K562 (cell line): ENCODE data around the gene DYNC1I1. TPM values are rescaled to one million over a fixed set of nuclear protein-coding genes. Genes with fewer than 3 reads are reported as not detected.

Source experiments
- ATAC-seq: fragments of 200-7000 bp; cut with Tn5 transposase; 3 replicates; pipeline ENCODE4 v1.9.1; 2020; ENCODE audit warnings: moderate library complexity
- BruUV-seq: library from RNA; stranded (reverse); fragments of 400-500 nt; replicated peaks from 2 replicates; lab custom pipeline; 2021; lab: Mats Ljungman, UMichigan
- CTCF ChIA-PET: fragments of 300-600 bp; formaldehyde crosslinking; extraction: SDS; loops from one replicate; lab custom pipeline; 2021; ENCODE audit warnings: low intra/inter-chr PET ratio; lab: Yijun Ruan, JAX
- POLR2A ChIA-PET: fragments of 300-600, 350-650 bp; sonication (Branson Sonifier 250); formaldehyde crosslinking; extraction: SDS; loops from one replicate; lab custom pipeline; 2021; ENCODE audit warnings: antibody characterized with exemption, inconsistent platforms; lab: Yijun Ruan, JAX
- DNase-seq, 4 experiments: peaks; one replicate each; pipeline versions ENCODE4 v3.0.0 to v3.0.0-alpha.2; 2011 to 2018; ENCODE audit warnings: low spot score in 3 of 4, mixed read lengths in 3 of 4; ENCODE audit errors: extremely low read depth in 1 of 4
- FAIRE-seq: peaks from 2 replicates; lab custom pipeline; 2011; peaks lifted over from hg19 to GRCh38; lab: Jason Lieb, UNC
- H2AFZ ChIP-seq: 2 replicates; pipeline ENCODE4 v1.6.0; 2011; ENCODE audit warnings: low read depth, low read length, control low read depth, inconsistent platforms
- H3K27ac ChIP-seq: fragments of 200-600 bp; 3 replicates; pipeline ENCODE4 v1.8.0; 2011; ENCODE audit warnings: low read depth, mild to moderate bottlenecking, control low read depth, inconsistent platforms, low read length, moderate library complexity, mixed read lengths; ENCODE audit errors: extremely low read depth
- H3K27me3 ChIP-seq, 2 experiments: fragments of 300-600 bp in 1 of 2; 2 replicates in 1 of 2; 3 replicates in 1 of 2; pipeline versions ENCODE4 v1.6.0 to v1.8.0; 2011; ENCODE audit warnings: inconsistent platforms in 2 of 2, low read length in 2 of 2, mild to moderate bottlenecking in 1 of 2, mixed read lengths in 1 of 2, moderate library complexity in 1 of 2; ENCODE audit not compliant: control insufficient read depth in 2 of 2, insufficient read depth in 2 of 2
- H3K36me3 ChIP-seq: fragments of 300-600 bp; 3 replicates; pipeline ENCODE4 v1.8.0; 2011; ENCODE audit warnings: mild to moderate bottlenecking, low read length, inconsistent platforms; ENCODE audit not compliant: control insufficient read depth, insufficient read depth
- H3K4me1 ChIP-seq, 2 experiments: fragments of 200-600 bp in 1 of 2; replicated peaks in 1 of 2; 2 replicates in 1 of 2; 3 replicates in 1 of 2; pipeline versions ENCODE4 v1.5.1 to v1.8.0; 2011; ENCODE audit warnings: inconsistent platforms in 2 of 2, low read length in 2 of 2, mild to moderate bottlenecking in 1 of 2, mixed read lengths in 1 of 2, moderate library complexity in 1 of 2; ENCODE audit not compliant: control insufficient read depth in 2 of 2, insufficient read depth in 2 of 2
- H3K4me2 ChIP-seq: 2 replicates; pipeline ENCODE4 v1.6.1; 2011; ENCODE audit warnings: low read length, control low read depth, inconsistent platforms, mixed read lengths; ENCODE audit not compliant: insufficient read depth
- H3K4me3 ChIP-seq: fragments of 200-600 bp; sonication (generic), shearing (Covaris generic); 2 replicates; pipeline ENCODE4 v1.5.1; 2016; ENCODE audit warnings: control low read depth, inconsistent platforms
- H3K79me2 ChIP-seq: fragments of 200-600 bp; 3 replicates; pipeline ENCODE4 v1.8.0; 2011; ENCODE audit warnings: low read length, inconsistent platforms; ENCODE audit not compliant: control insufficient read depth, insufficient read depth
- H3K9ac ChIP-seq, 2 experiments: 2 replicates each; pipeline versions ENCODE4 v1.6.0 to v1.6.1; 2011; ENCODE audit warnings: low read depth in 2 of 2, low read length in 2 of 2, control low read depth in 1 of 2, inconsistent platforms in 1 of 2, mild to moderate bottlenecking in 1 of 2, mixed read lengths in 1 of 2; ENCODE audit not compliant: insufficient read depth in 1 of 2
- H3K9me1 ChIP-seq: one replicate; pipeline ENCODE4 v1.6.0; 2011; ENCODE audit warnings: inconsistent platforms, mild to moderate bottlenecking, low read length, moderate library complexity; ENCODE audit not compliant: control insufficient read depth, insufficient read depth
- H3K9me3 ChIP-seq: replicated peaks from 2 replicates; pipeline ENCODE4 v1.5.1; 2011; ENCODE audit warnings: low read depth, low read length, inconsistent platforms; ENCODE audit not compliant: control insufficient read depth, insufficient read depth
- H4K20me1 ChIP-seq: replicated peaks from 2 replicates; pipeline ENCODE4 v1.6.1; 2011; ENCODE audit warnings: low read length, inconsistent platforms, mixed read lengths; ENCODE audit not compliant: control insufficient read depth, insufficient read depth
- ID3 ChIP-seq, 2 experiments: fragments of 250-450 bp in 1 of 2; fragments of 450-650 bp in 1 of 2; sonication (Bioruptor Pico) in 1 of 2; IDR thresholded peaks; 2 replicates each; pipeline versions ENCODE4 v1.6.1 to v1.8.0; 2016 to 2021; ENCODE audit warnings: mild to moderate bottlenecking in 2 of 2, moderate library complexity in 2 of 2, missing compliant biosample characterization in 1 of 2, missing genetic modification characterization in 1 of 2
- KAT8 ChIP-seq: fragments of 450-650 bp; IDR thresholded peaks from 2 replicates; pipeline ENCODE4 v1.6.1; 2016; ENCODE audit warnings: low read depth, mild to moderate bottlenecking
- POLR3A ChIP-seq: IDR thresholded peaks from 2 replicates; pipeline ENCODE4 v1.6.1; 2011; ENCODE audit warnings: borderline replicate concordance, mild to moderate bottlenecking, moderate library complexity; ENCODE audit not compliant: insufficient read length, insufficient read depth; ENCODE audit errors: extremely low read depth
- SMAD2 ChIP-seq: fragments of 150-350 bp; IDR thresholded peaks from 2 replicates; pipeline ENCODE4 v1.6.1; 2014; ENCODE audit warnings: low read depth, mild to moderate bottlenecking, low read length
- TCF7 ChIP-seq: sonication (generic); IDR thresholded peaks from 2 replicates; pipeline ENCODE4 v1.6.1; 2016; ENCODE audit warnings: antibody characterized with exemption, borderline replicate concordance
- TEAD2 ChIP-seq: fragments of 450-650 bp; IDR thresholded peaks from 2 replicates; pipeline ENCODE4 v1.6.1; 2016; ENCODE audit warnings: missing genetic modification characterization, control low read depth, missing compliant biosample characterization
- ZBTB5 ChIP-seq: fragments of 450-650 bp; IDR thresholded peaks from 2 replicates; pipeline ENCODE4 v1.6.1; 2017; ENCODE audit warnings: antibody characterized with exemption
- WGBS: fragments of 100-300 bp; shearing (Covaris generic); methylation state at CpG from one replicate; pipeline ENCODE4 v1.1.6; 2016; ENCODE audit warnings: low coverage, mixed read lengths; ENCODE audit not compliant: insufficient coverage; ENCODE audit errors: missing lambda C conversion rate; 5-methylcytosine and 5-hydroxymethylcytosine counted together
- in situ Hi-C: fragments of 300-500 bp; cut with MboI; formaldehyde crosslinking; loops from 4 replicates; pipeline ENCODE4 v1.15.0; 2018; ENCODE audit warnings: inconsistent platforms, mixed read lengths
- intact Hi-C: fragments of 100-400 bp; cut with micrococcal nuclease; formaldehyde crosslinking; loops from 2 replicates; pipeline ENCODE4 v1.14.2; 2022
- polyA plus RNA-seq, 8 experiments: library from polyadenylated mRNA; depleted of rRNA in 4 of 8; stranded (reverse) in 5 of 8; unstranded in 3 of 8; fragments of >200 nt; fragmentation: Nextera tagmentation in 2 of 8; fragmentation: Illumina TruSeq in 1 of 8; extraction: Ambion mirVana in 2 of 8; extraction: Trizol in 1 of 8; gene quantifications; 2 replicates each; pipeline versions ENCODE4 v1.2.1 to v1.2.3, GENCODE V29; 2011 to 2014; ENCODE audit warnings: inconsistent platforms in 1 of 8, missing spikeins in 1 of 8
- total RNA-seq, 7 experiments: library from RNA; depleted of rRNA in 6 of 7; stranded (reverse); fragments of >200 nt in 6 of 7; fragmentation: Illumina TruSeq in 2 of 7; extraction: Trizol in 2 of 7; gene quantifications; 2 replicates each; pipeline versions ENCODE4 v1.2.1 to v1.2.3, GENCODE V29; 2011 to 2021; ENCODE audit warnings: low replicate concordance in 1 of 7

The DYNC1I1 gene
- total and polyA plus RNA-seq, 9 of the 15 experiments (the other 6 are each of a cell fraction or from before 2014, with no cell fraction given): 0.22 to 1.5 (median 0.44) TPM

DNA sequence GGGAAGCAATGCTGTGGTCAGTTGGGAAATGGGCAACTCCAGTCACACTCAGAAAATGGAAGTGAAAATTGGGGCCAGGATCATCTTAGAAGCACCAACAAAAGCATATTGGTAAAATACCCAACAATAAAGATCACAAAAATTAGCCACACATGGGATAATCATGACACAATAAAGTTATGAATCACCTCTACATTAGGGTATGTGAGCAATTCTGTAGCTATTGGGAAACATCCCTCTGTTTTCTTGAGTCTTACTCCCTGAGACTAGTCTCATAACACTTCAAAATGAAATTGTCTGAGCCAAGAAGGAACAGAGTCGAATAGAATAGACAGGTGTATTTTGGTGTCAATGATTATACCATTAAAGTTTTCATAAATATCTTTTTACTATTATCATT, 178.3 kb downstream of the DYNC1I1 start:
- no TSS peak for BruUV-seq
- ChIA-PET POLR2A (no interaction called here), CTCF (no interaction called here)
- intact Hi-C loops: no loop called here
- DNase-seq (no peak), FAIRE-seq (no peak), ATAC-seq (no peak)
- Histone ChIP-seq H3K36me3 (no peaks in the 10 kb centered on the region), H3K4me3 (no peak overlapping the region), H2AFZ (no peak overlapping the region), H3K9ac (no peak overlapping the region), H3K27me3 (peaks cover 0 to 2% of the 10 kb centered on the region in 2 experiments; a peak in 1 of 5 replicates), H3K9me1 (no peaks in the 10 kb centered on the region), H3K9me3 (no peaks in the 10 kb centered on the region; the same call in 1 of the 2 replicates), H3K4me1 (no peaks in the 10 kb centered on the region), H3K4me2 (no peak overlapping the region), H4K20me1 (no peaks in the 10 kb centered on the region), H3K79me2 (no peaks in the 10 kb centered on the region), H3K27ac (no peak overlapping the region)
- in situ Hi-C loops: no loop called here
- TF ChIP-seq TEAD2 (tag): no peak
- TF ChIP-seq TCF7: no peak
- TF ChIP-seq ID3 (CRISPR knock-in tag; IDR thresholded peaks at IDR 0.05): no peak
- no peak for TF ChIP-seq ID3 (tag; IDR thresholded peaks at IDR 0.05)
- TF ChIP-seq KAT8: no peak
- no peak for TF ChIP-seq POLR3A
- TF ChIP-seq SMAD2: no peak
- TF ChIP-seq ZBTB5: no peak
- 0% methylated on average over 1 of the region's 1 CpG for WGBS
